T1000 (cell line): ENCODE data around the gene PI4K2B.
"Not testable (repeated sequence)": the region's sequence is repeated elsewhere in the genome, so short reads cannot be mapped to it uniquely, and the experiment has no call there.

Experiments used
- DNase-seq: peaks from one replicate; lab custom pipeline; 2025; ENCODE audit warnings: mixed read lengths; lab: John Stamatoyannopoulos, UW

Gene PI4K2B

GRCh38 chr4:25306518-25307057 lies 72.8 kb downstream of the PI4K2B start:
- no peak for DNase-seq

- no peak for DNase-seq
Observed at GRCh38 chr4:25307596-25307995, 73.8 kb downstream of the PI4K2B start.

GRCh38 chr4:25308306-25308705 lies 74.5 kb downstream of the PI4K2B start:
- DNase-seq, result no peak

GRCh38 chr4:25308761-25309160 lies 74.9 kb downstream of the PI4K2B start:
- DNase-seq, result no peak

GRCh38 chr4:25310066-25310802 lies 76.4 kb downstream of the PI4K2B start:
- no peak for DNase-seq

- no peak for DNase-seq
Observed at GRCh38 chr4:25310803-25311166, 77.0 kb downstream of the PI4K2B start.

GRCh38 chr4:25312496-25313200 lies 78.8 kb downstream of the PI4K2B start, which contains the start of gene ZCCHC4:
TSS of gene ZCCHC4 (plus strand) at chr4:25312774. CDS start at chr4:25312810, 36 bp downstream.
- peak; percentile 97 for DNase-seq

GRCh38 chr4:25313201-25313895 lies 79.5 kb downstream of the PI4K2B start:
- no peak for DNase-seq

GRCh38 chr4:25320336-25320735 lies 86.5 kb downstream of the PI4K2B start:
- DNase-seq, result peak; percentile 23

GRCh38 chr4:25320773-25321172 lies 86.9 kb downstream of the PI4K2B start:
- DNase-seq, result peak; percentile 19

GRCh38 chr4:25321703-25322102 lies 87.9 kb downstream of the PI4K2B start:
- no peak for DNase-seq

GRCh38 chr4:25328463-25328862 lies 94.6 kb downstream of the PI4K2B start:
- not testable (repeated sequence) for DNase-seq
